H9 (cell line): Measurements from ENCODE around the gene GCK. TPM values are rescaled to one million over a fixed set of nuclear protein-coding genes. Genes with fewer than 3 reads are reported as not detected.

ENCODE experiments used
- DNase-seq: peaks from one replicate; pipeline ENCODE4 v3.0.0-alpha.2; 2017
- H2AFZ ChIP-seq: one replicate; pipeline ENCODE4 v1.6.1; 2013; ENCODE audit warnings: mild to moderate bottlenecking, low read length, control low read depth, moderate library complexity
- H2AK5ac ChIP-seq: 2 replicates; pipeline ENCODE4 v1.6.1; 2013; ENCODE audit warnings: low read length, control low read depth, mixed read lengths; ENCODE audit not compliant: insufficient read length
- H2BK120ac ChIP-seq: one replicate; pipeline ENCODE4 v1.6.1; 2013; ENCODE audit warnings: low read depth, mild to moderate bottlenecking, low read length, control low read depth, inconsistent platforms; ENCODE audit not compliant: poor library complexity, severe bottlenecking
- H2BK12ac ChIP-seq: 2 replicates; pipeline ENCODE4 v1.6.1; 2013; ENCODE audit warnings: low read length, control low read depth, mixed read lengths, low read depth; ENCODE audit not compliant: insufficient read length
- H2BK15ac ChIP-seq: 2 replicates; pipeline ENCODE4 v1.6.1; 2013; ENCODE audit warnings: low read depth, low read length, control low read depth
- H2BK20ac ChIP-seq: one replicate; pipeline ENCODE4 v1.6.1; 2013; ENCODE audit warnings: low read depth, mild to moderate bottlenecking, low read length, control low read depth, inconsistent platforms; ENCODE audit not compliant: poor library complexity, severe bottlenecking
- H2BK5ac ChIP-seq: 2 replicates; pipeline ENCODE4 v1.6.1; 2013; ENCODE audit warnings: low read length, control low read depth, mixed read lengths; ENCODE audit not compliant: insufficient read length
- H3K14ac ChIP-seq: 2 replicates; pipeline ENCODE4 v1.6.1; 2013; ENCODE audit warnings: low read length, control low read depth; ENCODE audit not compliant: insufficient read depth
- H3K18ac ChIP-seq: 2 replicates; pipeline ENCODE4 v1.6.1; 2013; ENCODE audit warnings: low read depth, mild to moderate bottlenecking, mixed read lengths, low read length, control low read depth; ENCODE audit not compliant: insufficient read length
- H3K23ac ChIP-seq: 2 replicates; pipeline ENCODE4 v1.6.1; 2013; ENCODE audit warnings: low read length, control low read depth, mixed read lengths, low read depth; ENCODE audit not compliant: insufficient read length
- H3K23me2 ChIP-seq: 2 replicates; pipeline ENCODE4 v1.6.1; 2013; ENCODE audit warnings: low read depth, mild to moderate bottlenecking, mixed read lengths, low read length, control low read depth; ENCODE audit not compliant: insufficient read length, poor library complexity, severe bottlenecking
- H3K27ac ChIP-seq: 2 replicates; pipeline ENCODE4 v1.5.1; 2013; ENCODE audit warnings: low read length, control low read depth, mixed read lengths, low read depth; ENCODE audit not compliant: insufficient read length
- H3K27me3 ChIP-seq: 2 replicates; pipeline ENCODE4 v1.6.1; 2013; ENCODE audit warnings: low read length, control low read depth, inconsistent platforms; ENCODE audit not compliant: insufficient read depth
- H3K4ac ChIP-seq: 2 replicates; pipeline ENCODE4 v1.6.1; 2013; ENCODE audit warnings: low read depth, mild to moderate bottlenecking, control low read depth, inconsistent platforms, low read length, moderate library complexity
- H3K4me1 ChIP-seq: 2 replicates; pipeline ENCODE4 v1.6.1; 2013; ENCODE audit warnings: low read length, control low read depth, inconsistent platforms; ENCODE audit not compliant: insufficient read depth
- H3K4me2 ChIP-seq: 2 replicates; pipeline ENCODE4 v1.6.1; 2013; ENCODE audit warnings: low read length, control low read depth, mixed read lengths; ENCODE audit not compliant: insufficient read length, insufficient read depth
- H3K56ac ChIP-seq: 2 replicates; pipeline ENCODE4 v1.6.1; 2013; ENCODE audit warnings: low read depth, mild to moderate bottlenecking, mixed read lengths, low read length, control low read depth; ENCODE audit not compliant: insufficient read length
- H3K79me1 ChIP-seq: 2 replicates; pipeline ENCODE4 v1.6.1; 2013; ENCODE audit warnings: low read depth, mild to moderate bottlenecking, moderate library complexity, low read length, control low read depth, inconsistent platforms; ENCODE audit not compliant: insufficient read depth, poor library complexity, severe bottlenecking
- H3K79me2 ChIP-seq: 2 replicates; pipeline ENCODE4 v1.6.1; 2013; ENCODE audit warnings: low read length, control low read depth, inconsistent platforms; ENCODE audit not compliant: insufficient read depth
- H3K9ac ChIP-seq: 2 replicates; pipeline ENCODE4 v1.6.1; 2013; ENCODE audit warnings: low read length, control low read depth, mixed read lengths; ENCODE audit not compliant: insufficient read length; ENCODE audit errors: extremely low read depth
- H3K9me3 ChIP-seq: one replicate; pipeline ENCODE4 v1.6.1; 2013; ENCODE audit warnings: low read depth, low read length, inconsistent platforms; ENCODE audit not compliant: control insufficient read depth
- H3T11ph ChIP-seq: one replicate; pipeline ENCODE4 v1.6.1; 2013; ENCODE audit warnings: mild to moderate bottlenecking, low read length, control low read depth, inconsistent platforms
- H4K20me1 ChIP-seq: one replicate; pipeline ENCODE4 v1.6.1; 2013; ENCODE audit not compliant: control insufficient read depth, insufficient read length, insufficient read depth
- H4K5ac ChIP-seq: 2 replicates; pipeline ENCODE4 v1.6.1; 2013; ENCODE audit warnings: low read depth, mild to moderate bottlenecking, mixed read lengths, low read length, control low read depth; ENCODE audit not compliant: insufficient read length
- H4K8ac ChIP-seq: replicated peaks from 2 replicates; pipeline ENCODE4 v1.6.1; 2013; ENCODE audit warnings: low read length, control low read depth, mixed read lengths, low read depth; ENCODE audit not compliant: insufficient read length
- H4K91ac ChIP-seq: 2 replicates; pipeline ENCODE4 v1.6.1; 2013; ENCODE audit warnings: low read depth, mild to moderate bottlenecking, moderate library complexity, mixed read lengths, low read length, control low read depth; ENCODE audit not compliant: insufficient read length
- H3K27ac Mint-ChIP-seq, 3 experiments: 2 replicates in 2 of 3; 3 replicates in 1 of 3; pipeline ENCODE4 v1.8.0; 2020 to 2021; ENCODE audit warnings: mixed read lengths in 3 of 3, mild to moderate bottlenecking in 1 of 3, moderate library complexity in 1 of 3
- H3K27me3 Mint-ChIP-seq: 2 replicates; pipeline ENCODE4 v1.8.0; 2021; ENCODE audit warnings: low read depth, mild to moderate bottlenecking, moderate library complexity, mixed read lengths
- H3K36me3 Mint-ChIP-seq, 3 experiments: 2 replicates in 2 of 3; 3 replicates in 1 of 3; pipeline ENCODE4 v1.8.0; 2020 to 2021; ENCODE audit warnings: low read depth in 3 of 3, mixed read lengths in 3 of 3; ENCODE audit not compliant: insufficient read depth in 1 of 3
- H3K4me1 Mint-ChIP-seq, 2 experiments: 2 replicates each; pipeline ENCODE4 v1.8.0; 2020; ENCODE audit warnings: mixed read lengths in 2 of 2
- H3K4me3 Mint-ChIP-seq, 2 experiments: 2 replicates in 1 of 2; 3 replicates in 1 of 2; pipeline ENCODE4 v1.8.0; 2020 to 2021; ENCODE audit warnings: mild to moderate bottlenecking in 2 of 2, mixed read lengths in 2 of 2, moderate library complexity in 1 of 2
- H3K9me3 Mint-ChIP-seq, 2 experiments: 2 replicates in 1 of 2; 3 replicates in 1 of 2; pipeline ENCODE4 v1.8.0; 2020; ENCODE audit warnings: mild to moderate bottlenecking in 2 of 2, mixed read lengths in 2 of 2, moderate library complexity in 1 of 2
- WGBS: extraction: QIAGEN DNeasy Blood & Tissue Kit; methylation state at CpG from one replicate; pipeline ENCODE4 v1.1.7; 2013; ENCODE audit warnings: missing lambda C conversion rate, low lambda C conversion rate, mixed read lengths; ENCODE audit not compliant: insufficient read length; ENCODE audit errors: extremely low coverage; 5-methylcytosine and 5-hydroxymethylcytosine counted together
- total RNA-seq: library from RNA; stranded (reverse); gene quantifications from 2 replicates; pipeline ENCODE4 v1.2.1, GENCODE V29; 2021
- TF ChIP-seq, protein P1 (sequence below): fragments of 200-600 bp; sonication (generic); conservative IDR thresholded peaks from 3 replicates; pipeline ENCODE4 v1.8.0; 2021; ENCODE audit warnings: antibody characterized with exemption, mild to moderate bottlenecking

Gene GCK
- total RNA-seq, 1 experiment from 2014 or later: 0.98 TPM

DNA sequence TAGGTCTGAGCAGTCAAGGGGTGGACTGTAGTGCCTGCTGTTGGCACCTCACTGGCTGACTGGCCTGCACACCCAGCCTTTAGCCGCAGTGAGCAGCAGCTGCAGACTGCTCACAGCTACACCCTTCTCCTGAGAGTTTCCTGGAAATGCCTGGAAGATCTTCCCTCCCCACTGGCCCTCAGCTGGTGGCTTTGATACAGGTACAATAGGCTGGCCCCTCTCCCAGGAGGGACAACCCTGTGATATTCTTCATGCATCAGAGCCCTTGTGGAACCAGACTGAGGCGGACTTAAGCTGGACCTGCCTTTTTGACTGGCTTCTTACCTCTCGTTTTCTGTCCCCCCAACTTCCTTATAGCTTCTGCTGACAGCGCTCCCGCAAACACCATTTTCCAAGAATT, 6.4 kb downstream of the GCK start:
- Mint-ChIP-seq H3K4me1 (peaks cover 17 to 21% of the 10 kb centered on the region in 2 experiments), H3K9me3 (peaks cover 11 to 12% of the 10 kb centered on the region in 2 experiments; a peak in 4 of 5 replicates), H3K4me3 (no peak overlapping the region), H3K36me3 (peaks cover 0 to 7% (median 2%) of the 10 kb centered on the region in 3 experiments; a peak in 2 of 7 replicates), H3K27ac (no peak overlapping the region), H3K27me3 (peaks cover 20% of the 10 kb centered on the region)
- H3T11ph ChIP-seq: no peak overlapping the region
- no peak overlapping the region for H3K9ac ChIP-seq
- H2AFZ ChIP-seq: no peak overlapping the region
- no peak overlapping the region for H3K4me2 ChIP-seq
- no peak overlapping the region for H2BK5ac ChIP-seq
- H2BK15ac ChIP-seq: no peak overlapping the region
- no peaks in the 10 kb centered on the region for H3K79me2 ChIP-seq
- H4K20me1 ChIP-seq: no peaks in the 10 kb centered on the region
- no peak overlapping the region for H3K56ac ChIP-seq
- H3K27me3 ChIP-seq: no peaks in the 10 kb centered on the region
- no peak overlapping the region for H2BK20ac ChIP-seq
- no peaks in the 10 kb centered on the region for H3K23me2 ChIP-seq
- DNase-seq: no peak
- H2BK120ac ChIP-seq: no peak overlapping the region
- no peak overlapping the region for H3K14ac ChIP-seq
- H4K5ac ChIP-seq: no peak overlapping the region
- no CpG with 5 or more reads among the region's 5 CpGs for WGBS
- H3K23ac ChIP-seq: no peak overlapping the region
- H3K4ac ChIP-seq: no peak overlapping the region
- no peak overlapping the region for H3K27ac ChIP-seq
- H3K9me3 ChIP-seq: peaks cover 7% of the 10 kb centered on the region
- H2BK12ac ChIP-seq: no peak overlapping the region
- no peak overlapping the region for H2AK5ac ChIP-seq
- no peaks in the 10 kb centered on the region for H3K4me1 ChIP-seq
- no peak overlapping the region for H3K18ac ChIP-seq
- TF ChIP-seq, protein P1, sequence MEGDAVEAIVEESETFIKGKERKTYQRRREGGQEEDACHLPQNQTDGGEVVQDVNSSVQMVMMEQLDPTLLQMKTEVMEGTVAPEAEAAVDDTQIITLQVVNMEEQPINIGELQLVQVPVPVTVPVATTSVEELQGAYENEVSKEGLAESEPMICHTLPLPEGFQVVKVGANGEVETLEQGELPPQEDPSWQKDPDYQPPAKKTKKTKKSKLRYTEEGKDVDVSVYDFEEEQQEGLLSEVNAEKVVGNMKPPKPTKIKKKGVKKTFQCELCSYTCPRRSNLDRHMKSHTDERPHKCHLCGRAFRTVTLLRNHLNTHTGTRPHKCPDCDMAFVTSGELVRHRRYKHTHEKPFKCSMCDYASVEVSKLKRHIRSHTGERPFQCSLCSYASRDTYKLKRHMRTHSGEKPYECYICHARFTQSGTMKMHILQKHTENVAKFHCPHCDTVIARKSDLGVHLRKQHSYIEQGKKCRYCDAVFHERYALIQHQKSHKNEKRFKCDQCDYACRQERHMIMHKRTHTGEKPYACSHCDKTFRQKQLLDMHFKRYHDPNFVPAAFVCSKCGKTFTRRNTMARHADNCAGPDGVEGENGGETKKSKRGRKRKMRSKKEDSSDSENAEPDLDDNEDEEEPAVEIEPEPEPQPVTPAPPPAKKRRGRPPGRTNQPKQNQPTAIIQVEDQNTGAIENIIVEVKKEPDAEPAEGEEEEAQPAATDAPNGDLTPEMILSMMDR: no peak
- no peak overlapping the region for H4K91ac ChIP-seq
- H3K79me1 ChIP-seq: no peaks in the 10 kb centered on the region
- H4K8ac ChIP-seq: no peak overlapping the region
